OCI-LY1 (cell line): Measurements from ENCODE around the gene EFNB3.

Source experiments
- CTCF ChIP-seq: fragments of 200-600 bp; sonication (generic), shearing (Covaris generic); IDR thresholded peaks from 2 replicates; pipeline ENCODE4 v1.5.1; 2017; ENCODE audit warnings: mild to moderate bottlenecking, antibody characterized with exemption, low read length, moderate library complexity, mixed read lengths
- EZH2 ChIP-seq: fragments of 200-600 bp; sonication (generic), shearing (Covaris generic); IDR thresholded peaks from 2 replicates; pipeline ENCODE4 v1.8.0; 2017; ENCODE audit warnings: borderline replicate concordance, mixed run types, mild to moderate bottlenecking, antibody characterized with exemption, low read length, moderate library complexity, mixed read lengths

GRCh38 chr17:7716901-7717755, 12.1 kb downstream of the EFNB3 start, which contains the start of gene DNAH2:
- peak; percentile 38 for TF ChIP-seq CTCF
- TF ChIP-seq EZH2, result no peak
